ENCODE measurements around the gene DHX30. TPM values are rescaled to one million over a fixed set of nuclear protein-coding genes. Genes with fewer than 3 reads are reported as not detected.
A peak's percentile ranks its signal among the peaks of the same experiment; 100 is the strongest.

DHX30 gene
- total and polyA plus RNA-seq, 2 of the 4 experiments (the other 2 are of a cell fraction), result 55.6 to 57.2 TPM

DNA sequence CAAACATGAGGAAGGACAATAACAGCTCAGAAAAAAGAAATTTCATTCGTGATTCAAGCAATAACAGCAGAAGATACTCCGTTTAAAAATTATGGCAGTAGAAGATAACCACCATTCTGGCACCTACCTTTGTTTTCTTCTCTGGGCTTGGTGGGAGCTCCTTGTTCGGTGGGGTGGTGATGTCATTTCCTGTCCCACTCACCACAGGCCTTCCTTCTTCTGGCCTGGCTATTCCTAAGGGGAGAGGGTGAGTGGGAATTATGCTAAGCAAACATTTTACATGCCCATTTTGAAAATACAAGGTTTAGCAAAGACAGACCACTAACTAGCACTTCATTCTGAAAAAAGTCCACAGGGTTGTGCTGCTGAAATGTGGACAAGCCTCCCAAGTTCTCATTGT, 74.4 kb downstream of the DHX30 start:
- no peak overlapping the region for H2AK9ac ChIP-seq (replicated peaks; ENCODE audit: low read depth, low read length, poor library complexity)
- ATAC-seq (ENCODE audit: low read depth) (no peak), DNase-seq (peak; percentile 37)
- dilution Hi-C loops (cut with HindIII; ENCODE audit: low sequenced_read_pairs, unreplicated experiment), result no loop called here
- no peak overlapping the region for H3K27ac ChIP-seq (ENCODE audit: insufficient read depth, low read length)
- H2BK120ac ChIP-seq (ENCODE audit: low read depth, low read length), result no peak overlapping the region
- no peak overlapping the region for H3K18ac ChIP-seq (ENCODE audit: low read depth, low read length)
- H3K14ac ChIP-seq (replicated peaks; ENCODE audit: low read depth, low read length), result no peak overlapping the region
- H3K4ac ChIP-seq (ENCODE audit: low read depth, low read length), result no peak overlapping the region
- POLR2A ChIA-PET (ENCODE audit: unreplicated experiment), result no interaction called here
- peaks cover 39 to 54% of the 10 kb centered on the region in 2 experiments for H3K79me1 ChIP-seq (ENCODE audit: low read depth in 1 of 2, low read length in 2 of 2)
- BruUV-seq (replicated peaks), result no TSS peak
- no peak overlapping the region for H2BK5ac ChIP-seq (ENCODE audit: low read depth, low read length, poor library complexity, severe bottlenecking)
- CTCF ChIA-PET, result no interaction called here
- no peaks in the 10 kb centered on the region for H3K9me3 ChIP-seq (ENCODE audit: control insufficient read depth, insufficient read depth, low read length)
- no peaks in the 10 kb centered on the region for H3K27me3 ChIP-seq (ENCODE audit: control insufficient read depth, insufficient read depth, low read length)
- peaks cover 35% of the 10 kb centered on the region for H3K36me3 ChIP-seq (ENCODE audit: control insufficient read depth, insufficient read depth, low read length)
- no peak overlapping the region for H3K4me2 ChIP-seq (ENCODE audit: low read depth, low read length)
- no peak overlapping the region for H4K5ac ChIP-seq (ENCODE audit: low read depth, low read length)
- TF ChIP-seq, protein P1, sequence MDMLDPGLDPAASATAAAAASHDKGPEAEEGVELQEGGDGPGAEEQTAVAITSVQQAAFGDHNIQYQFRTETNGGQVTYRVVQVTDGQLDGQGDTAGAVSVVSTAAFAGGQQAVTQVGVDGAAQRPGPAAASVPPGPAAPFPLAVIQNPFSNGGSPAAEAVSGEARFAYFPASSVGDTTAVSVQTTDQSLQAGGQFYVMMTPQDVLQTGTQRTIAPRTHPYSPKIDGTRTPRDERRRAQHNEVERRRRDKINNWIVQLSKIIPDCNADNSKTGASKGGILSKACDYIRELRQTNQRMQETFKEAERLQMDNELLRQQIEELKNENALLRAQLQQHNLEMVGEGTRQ (IDR thresholded peaks at IDR 0.05; ENCODE audit: low read depth, low read length), result no peak
- WGBS, 2 experiments (ENCODE audit: extremely low coverage in 2 of 2, insufficient read length in 1 of 2), result no CpG with 5 or more reads among the region's 3 CpGs
- no peak overlapping the region for H3K4me3 ChIP-seq (ENCODE audit: insufficient read depth, low read depth, low read length)
- H3K23ac ChIP-seq (ENCODE audit: low read depth, low read length), result 0 out of 2 replicates have a peak overlapping the region, but pooled peaks have one; percentile 33
- no peak overlapping the region for H2BK20ac ChIP-seq (ENCODE audit: low read depth, low read length)
- H2AK5ac ChIP-seq (ENCODE audit: low read depth, low read length), result no peak overlapping the region
- intact Hi-C loops (cut with micrococcal nuclease), result loop anchor here (5.0 to 10.0 kb wide), 2 partner anchors 115 to 278 kb away; no protein-coding TSS in a partner anchor
- H2BK15ac ChIP-seq (ENCODE audit: low read depth, low read length), result no peak overlapping the region
- no peak overlapping the region for H3K9ac ChIP-seq (ENCODE audit: low read depth, low read length)
- H3K4me1 ChIP-seq (ENCODE audit: control insufficient read depth, insufficient read depth, low read length), result no peaks in the 10 kb centered on the region
- H2AFZ ChIP-seq (replicated peaks; ENCODE audit: low read length, poor library complexity), result no peak overlapping the region
- H4K20me1 ChIP-seq (ENCODE audit: insufficient read depth, low read length), result peaks cover 13% of the 10 kb centered on the region; the same call in 1 of the 2 replicates
- H3K9me1 ChIP-seq (ENCODE audit: insufficient read depth, low read length), result no peaks in the 10 kb centered on the region; the same call in 1 of the 2 replicates
- in situ Hi-C loops (cut with MboI; ENCODE audit: low sequenced_read_pairs), result no loop called here
- no peak overlapping the region for H4K8ac ChIP-seq (ENCODE audit: low read depth in 2 of 2, low read length in 2 of 2)
- no peak overlapping the region for H4K91ac ChIP-seq (ENCODE audit: insufficient read depth, low read depth, low read length)
- H3K56ac ChIP-seq (ENCODE audit: extremely low read depth, insufficient read depth, low read length), result no peak overlapping the region

All from IMR-90 (cell line).